ENCODE measurements around the gene TCERG1L.
"Not testable (repeated sequence)": the region's sequence is repeated elsewhere in the genome, so short reads cannot be mapped to it uniquely, and the experiment has no call there.

Gene TCERG1L

GRCh38 chr10:131311661-131312477 lies at the start of gene TCERG1L:
TSS of gene TCERG1L (minus strand) at chr10:131311721. CDS start at chr10:131311635, 86 bp downstream.
- DNase-seq (ENCODE audit: low read depth in 3 of 3): peak in 1 of 3 experiments; percentile 21

GRCh38 chr10:131358741-131359442 lies 47.4 kb upstream of the TCERG1L start:
- no peak for DNase-seq (ENCODE audit: low read depth in 3 of 3)

GRCh38 chr10:131356442-131356841 lies 44.9 kb upstream of the TCERG1L start:
- DNase-seq (ENCODE audit: low read depth in 3 of 3): no peak

GRCh38 chr10:131355881-131356280 lies 44.4 kb upstream of the TCERG1L start:
- no peak for DNase-seq (ENCODE audit: low read depth in 3 of 3)

- no peak for DNase-seq (ENCODE audit: low read depth in 3 of 3)
These were observed 43.5 kb upstream of the TCERG1L start for GRCh38 chr10:131355056-131355455.

GRCh38 chr10:131354380-131354779 lies 42.9 kb upstream of the TCERG1L start:
- DNase-seq (ENCODE audit: low read depth in 3 of 3): no peak

- no peak for DNase-seq (ENCODE audit: low read depth in 3 of 3)
These were observed 41.3 kb upstream of the TCERG1L start for GRCh38 chr10:131352765-131353290.

- DNase-seq (ENCODE audit: low read depth in 3 of 3): no peak
These were observed 39.1 kb upstream of the TCERG1L start for GRCh38 chr10:131350660-131351059.

GRCh38 chr10:131350245-131350644 lies 38.7 kb upstream of the TCERG1L start:
- DNase-seq (ENCODE audit: low read depth in 3 of 3): no peak

- DNase-seq (ENCODE audit: low read depth in 3 of 3): no peak
These were observed 34.9 kb upstream of the TCERG1L start for GRCh38 chr10:131346456-131346855.

GRCh38 chr10:131345691-131346090 lies 34.2 kb upstream of the TCERG1L start:
- no peak for DNase-seq (ENCODE audit: low read depth in 3 of 3)

- DNase-seq (ENCODE audit: low read depth in 3 of 3): no peak
These were observed 33.2 kb upstream of the TCERG1L start for GRCh38 chr10:131344747-131345146.

- DNase-seq (ENCODE audit: low read depth in 3 of 3): no peak
These were observed 26.2 kb upstream of the TCERG1L start for GRCh38 chr10:131337741-131338140.

GRCh38 chr10:131332821-131333220 lies 21.3 kb upstream of the TCERG1L start:
- DNase-seq (ENCODE audit: low read depth in 3 of 3): no peak

- DNase-seq (ENCODE audit: low read depth in 3 of 3): no peak
These were observed 12.4 kb upstream of the TCERG1L start for GRCh38 chr10:131323880-131324279.

GRCh38 chr10:131323025-131323424 lies 11.5 kb upstream of the TCERG1L start:
- DNase-seq (ENCODE audit: low read depth in 3 of 3): no peak

- DNase-seq (ENCODE audit: low read depth in 3 of 3): not testable (repeated sequence)
These were observed 11.1 kb upstream of the TCERG1L start for GRCh38 chr10:131322575-131322974.

- DNase-seq (ENCODE audit: low read depth in 3 of 3): no peak
These were observed 9.5 kb upstream of the TCERG1L start for GRCh38 chr10:131320860-131321604.

GRCh38 chr10:131318814-131319213 lies 7.3 kb upstream of the TCERG1L start:
- DNase-seq (ENCODE audit: low read depth in 3 of 3): no peak

GRCh38 chr10:131318291-131318690 lies 6.8 kb upstream of the TCERG1L start:
- DNase-seq (ENCODE audit: low read depth in 3 of 3): no peak

GRCh38 chr10:131316321-131317075 lies 5.0 kb upstream of the TCERG1L start:
- no peak for DNase-seq (ENCODE audit: low read depth in 3 of 3)

All from stimulated activated CD4-positive, alpha-beta T cell treated with anti-CD3 and anti-CD28 coated beads, TNF-alpha, amount 100 ng/mL, for 24 hours (primary cell).